Neural cell (in vitro differentiated cells): ENCODE measurements around the gene EDRF1. TPM values are rescaled to one million over a fixed set of nuclear protein-coding genes. Genes with fewer than 3 reads are reported as not detected.
"Not testable (repeated sequence)": the region's sequence is repeated elsewhere in the genome, so short reads cannot be mapped to it uniquely, and the experiment has no call there.

Source experiments
- H2AFZ ChIP-seq: fragments of 200-600, 300-800 bp; sonication (generic), shearing (Covaris generic); 2 replicates; pipeline ENCODE4 v1.6.0; 2014; ENCODE audit warnings: low read depth, mild to moderate bottlenecking, antibody characterized with exemption, low read length, moderate library complexity
- H3F3A ChIP-seq: fragments of 200-600 bp; shearing (Covaris generic); 2 replicates; pipeline ENCODE4 v1.6.1; 2016; ENCODE audit warnings: mild to moderate bottlenecking, moderate library complexity, mixed read lengths, antibody characterized with exemption, low read length; ENCODE audit not compliant: insufficient read depth, poor library complexity, severe bottlenecking
- H3K27ac ChIP-seq: fragments of 200-600, 300-800 bp; sonication (generic), shearing (Covaris generic); 2 replicates; pipeline ENCODE4 v1.5.1; 2014; ENCODE audit warnings: mild to moderate bottlenecking, low read length, moderate library complexity
- H3K27me3 ChIP-seq: fragments of 300-800, 200-600 bp; sonication (generic), shearing (Covaris generic); 2 replicates; pipeline ENCODE4 v1.6.0; 2014; ENCODE audit warnings: mild to moderate bottlenecking, low read depth, low read length, moderate library complexity; ENCODE audit not compliant: insufficient read depth
- H3K36me3 ChIP-seq: fragments of 300-800, 200-600 bp; sonication (generic), shearing (Covaris generic); 2 replicates; pipeline ENCODE4 v1.5.1; 2014; ENCODE audit warnings: mild to moderate bottlenecking, antibody characterized with exemption, low read length, moderate library complexity; ENCODE audit not compliant: insufficient read depth
- H3K4me2 ChIP-seq: fragments of 300-800, 200-600 bp; sonication (generic), shearing (Covaris generic); 2 replicates; pipeline ENCODE4 v1.6.0; 2014; ENCODE audit warnings: mild to moderate bottlenecking, low read length
- H3K4me3 ChIP-seq: fragments of 300-800, 200-600 bp; sonication (generic), shearing (Covaris generic); 2 replicates; pipeline ENCODE4 v1.5.1; 2014; ENCODE audit warnings: mild to moderate bottlenecking, low read length, moderate library complexity
- H3K79me2 ChIP-seq: fragments of 200-600 bp; shearing (Covaris generic); replicated peaks from 2 replicates; pipeline ENCODE4 v1.6.0; 2014; ENCODE audit warnings: mild to moderate bottlenecking, low read length, moderate library complexity; ENCODE audit not compliant: insufficient read depth
- H3K9ac ChIP-seq: fragments of 300-800, 200-600 bp; sonication (generic), shearing (Covaris generic); 2 replicates; pipeline ENCODE4 v1.6.1; 2016; ENCODE audit warnings: mild to moderate bottlenecking, low read length, mixed read lengths
- H3K9me2 ChIP-seq: fragments of 200-600 bp; shearing (Covaris generic); 2 replicates; pipeline ENCODE4 v1.6.1; 2016; ENCODE audit warnings: mild to moderate bottlenecking, low read length, mixed read lengths; ENCODE audit not compliant: insufficient read depth
- H3K9me3 ChIP-seq: fragments of 200-600, 300-800 bp; sonication (generic), shearing (Covaris generic); 2 replicates; pipeline ENCODE4 v1.6.1; 2016; ENCODE audit warnings: mild to moderate bottlenecking, mixed run types, low read length, moderate library complexity, mixed read lengths
- H4K20me1 ChIP-seq: fragments of 200-600 bp; shearing (Covaris generic); 2 replicates; pipeline ENCODE4 v1.6.1; 2016; ENCODE audit warnings: mild to moderate bottlenecking, mixed run types; ENCODE audit not compliant: insufficient read depth
- CTCF ChIP-seq: fragments of 450-650 bp; IDR thresholded peaks from 2 replicates; pipeline ENCODE4 v1.5.1; 2014; ENCODE audit warnings: antibody characterized with exemption, mild to moderate bottlenecking, moderate library complexity; ENCODE audit not compliant: poor library complexity, severe bottlenecking
- EP300 ChIP-seq: fragments of 450-650 bp; conservative IDR thresholded peaks from 2 replicates; pipeline ENCODE4 v1.6.1; 2014; ENCODE audit warnings: antibody characterized with exemption, mild to moderate bottlenecking, moderate library complexity; ENCODE audit not compliant: poor library complexity, severe bottlenecking
- EZH2 ChIP-seq: fragments of 200-600, 300-800 bp; shearing (Covaris generic), sonication (generic); IDR thresholded peaks from 2 replicates; pipeline ENCODE4 v1.6.1; 2014; ENCODE audit warnings: antibody characterized with exemption, low read length, borderline replicate concordance, mild to moderate bottlenecking; ENCODE audit not compliant: insufficient read depth, poor library complexity, severe bottlenecking
- MXI1 ChIP-seq: fragments of 450-650 bp; conservative IDR thresholded peaks from 2 replicates; pipeline ENCODE4 v1.6.1; 2014; ENCODE audit warnings: antibody characterized with exemption, mild to moderate bottlenecking; ENCODE audit not compliant: poor library complexity, severe bottlenecking
- POLR2AphosphoS5 ChIP-seq: IDR thresholded peaks from 2 replicates; pipeline ENCODE4 v1.6.1; 2012
- SMC3 ChIP-seq: fragments of 450-650 bp; conservative IDR thresholded peaks from 2 replicates; pipeline ENCODE4 v1.6.1; 2014; ENCODE audit warnings: antibody characterized with exemption, mild to moderate bottlenecking, moderate library complexity; ENCODE audit not compliant: poor library complexity
- TAF1 ChIP-seq: IDR thresholded peaks from 2 replicates; pipeline ENCODE4 v1.6.1; 2012; ENCODE audit warnings: low read depth
- polyA plus RNA-seq: library from polyadenylated mRNA; depleted of rRNA; stranded (reverse); fragments of >200 nt; gene quantifications from 2 replicates; pipeline ENCODE4 v1.2.3, GENCODE V29; 2014
- TF ChIP-seq, protein P1 (sequence below): IDR thresholded peaks from 2 replicates; pipeline ENCODE4 v1.6.1; 2012; ENCODE audit warnings: borderline replicate concordance

EDRF1 gene
- polyA plus RNA-seq, 1 donor from 2014 or later, result 54.1 TPM

DNA sequence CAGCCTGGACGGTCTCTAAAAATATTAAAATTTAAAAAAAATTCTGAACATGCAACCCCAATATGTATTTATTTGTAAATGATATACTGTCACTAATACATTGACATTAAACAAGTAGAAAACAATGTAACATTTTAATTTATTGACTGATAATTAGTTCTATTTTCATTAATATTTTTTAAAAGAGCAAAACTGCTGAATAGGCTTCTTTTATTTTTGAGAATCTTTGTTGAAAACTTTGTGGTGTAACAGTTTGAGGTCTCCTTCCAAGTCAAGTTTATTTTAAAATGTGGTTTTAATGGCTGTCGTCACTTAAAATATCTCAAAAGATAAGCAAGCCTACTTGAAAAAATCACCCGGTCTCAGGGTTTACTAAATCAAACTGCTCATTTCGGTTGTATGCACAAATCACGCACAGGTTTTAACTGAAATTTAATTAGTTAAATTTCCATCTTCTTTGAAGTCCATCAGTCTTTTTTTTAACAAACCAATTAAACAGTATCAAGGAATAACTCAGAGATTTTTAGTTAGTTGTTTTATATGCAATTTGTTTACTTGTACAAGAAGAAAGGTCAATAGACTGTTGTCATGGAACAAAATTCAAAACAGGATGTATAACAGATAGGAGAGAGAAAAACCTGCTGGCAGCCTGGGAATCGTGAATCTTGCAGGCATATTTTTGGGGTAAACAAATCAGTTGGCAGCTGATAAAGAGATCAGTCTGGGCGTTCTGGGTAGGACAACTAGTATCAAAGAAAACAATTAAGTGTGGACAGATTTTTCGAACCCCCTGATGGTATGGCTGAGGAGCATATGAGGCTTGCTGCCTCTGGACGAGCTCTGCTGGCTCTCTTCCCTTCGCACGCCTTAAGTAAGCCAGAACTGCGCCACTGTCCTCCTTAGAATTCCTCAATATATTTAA, 9.7 kb upstream of the EDRF1 start:
- Histone ChIP-seq H3K9me2 (no peaks in the 10 kb centered on the region), H4K20me1 (no peaks in the 10 kb centered on the region), H3K9me3 (no peaks in the 10 kb centered on the region), H3K27me3 (no peaks in the 10 kb centered on the region), H3K79me2 (no peaks in the 10 kb centered on the region), H3K4me2 (no peak overlapping the region), H3K9ac (no peak overlapping the region), H3F3A (no peaks in the 10 kb centered on the region), H3K36me3 (no peaks in the 10 kb centered on the region), H2AFZ (no peak overlapping the region), H3K4me3 (no peak overlapping the region), H3K27ac (no peak overlapping the region)
- TF ChIP-seq EZH2 (no peak), MXI1 (no peak), SMC3 (no peak), POLR2AphosphoS5 (no peak)
- TF ChIP-seq, protein P1, sequence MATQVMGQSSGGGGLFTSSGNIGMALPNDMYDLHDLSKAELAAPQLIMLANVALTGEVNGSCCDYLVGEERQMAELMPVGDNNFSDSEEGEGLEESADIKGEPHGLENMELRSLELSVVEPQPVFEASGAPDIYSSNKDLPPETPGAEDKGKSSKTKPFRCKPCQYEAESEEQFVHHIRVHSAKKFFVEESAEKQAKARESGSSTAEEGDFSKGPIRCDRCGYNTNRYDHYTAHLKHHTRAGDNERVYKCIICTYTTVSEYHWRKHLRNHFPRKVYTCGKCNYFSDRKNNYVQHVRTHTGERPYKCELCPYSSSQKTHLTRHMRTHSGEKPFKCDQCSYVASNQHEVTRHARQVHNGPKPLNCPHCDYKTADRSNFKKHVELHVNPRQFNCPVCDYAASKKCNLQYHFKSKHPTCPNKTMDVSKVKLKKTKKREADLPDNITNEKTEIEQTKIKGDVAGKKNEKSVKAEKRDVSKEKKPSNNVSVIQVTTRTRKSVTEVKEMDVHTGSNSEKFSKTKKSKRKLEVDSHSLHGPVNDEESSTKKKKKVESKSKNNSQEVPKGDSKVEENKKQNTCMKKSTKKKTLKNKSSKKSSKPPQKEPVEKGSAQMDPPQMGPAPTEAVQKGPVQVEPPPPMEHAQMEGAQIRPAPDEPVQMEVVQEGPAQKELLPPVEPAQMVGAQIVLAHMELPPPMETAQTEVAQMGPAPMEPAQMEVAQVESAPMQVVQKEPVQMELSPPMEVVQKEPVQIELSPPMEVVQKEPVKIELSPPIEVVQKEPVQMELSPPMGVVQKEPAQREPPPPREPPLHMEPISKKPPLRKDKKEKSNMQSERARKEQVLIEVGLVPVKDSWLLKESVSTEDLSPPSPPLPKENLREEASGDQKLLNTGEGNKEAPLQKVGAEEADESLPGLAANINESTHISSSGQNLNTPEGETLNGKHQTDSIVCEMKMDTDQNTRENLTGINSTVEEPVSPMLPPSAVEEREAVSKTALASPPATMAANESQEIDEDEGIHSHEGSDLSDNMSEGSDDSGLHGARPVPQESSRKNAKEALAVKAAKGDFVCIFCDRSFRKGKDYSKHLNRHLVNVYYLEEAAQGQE, result no peak

- Histone ChIP-seq H3K27me3 (no peaks in the 10 kb centered on the region), H3K79me2 (no peaks in the 10 kb centered on the region), H3K9me3 (no peaks in the 10 kb centered on the region), H3K4me2 (no peak overlapping the region), H3K9me2 (no peaks in the 10 kb centered on the region), H3K36me3 (no peaks in the 10 kb centered on the region), H2AFZ (no peak overlapping the region), H3F3A (no peaks in the 10 kb centered on the region), H4K20me1 (no peaks in the 10 kb centered on the region), H3K27ac (no peak overlapping the region), H3K4me3 (no peak overlapping the region), H3K9ac (no peak overlapping the region)
- TF ChIP-seq, protein P1, result no peak
- TF ChIP-seq CTCF (no peak), TAF1 (no peak), EP300 (no peak), POLR2AphosphoS5 (no peak)
These were observed 8.3 kb upstream of the EDRF1 start for GRCh38 chr10:125711110-125711750.

DNA sequence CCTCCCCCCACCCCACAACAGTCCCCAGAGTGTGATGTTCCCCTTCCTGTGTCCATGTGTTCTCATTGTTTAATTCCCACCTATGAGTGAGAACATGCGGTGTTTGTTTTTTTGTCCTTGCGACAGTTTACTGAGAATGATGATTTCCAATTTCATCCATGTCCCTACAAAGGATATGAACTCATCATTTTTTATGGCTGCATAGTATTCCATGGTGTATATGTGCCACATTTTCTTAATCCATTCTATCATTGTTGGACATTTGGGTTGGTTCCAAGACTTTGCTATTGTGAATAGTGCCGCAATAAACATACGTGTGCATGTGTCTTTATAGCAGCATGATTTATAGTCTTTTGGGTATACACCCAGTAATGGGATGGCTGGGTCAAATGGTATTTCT, 4.8 kb upstream of the EDRF1 start:
- not testable (repeated sequence) for H3K9me2 ChIP-seq, H3K27me3 ChIP-seq, H3K9me3 ChIP-seq, H3K9ac ChIP-seq, H3K4me3 ChIP-seq, H3K27ac ChIP-seq, H3K79me2 ChIP-seq, H3F3A ChIP-seq, H4K20me1 ChIP-seq, H3K4me2 ChIP-seq, H3K36me3 ChIP-seq, H2AFZ ChIP-seq
